GM10847 (cell line): Measurements from ENCODE around the gene LZTS2.

Experiments
- POLR2A ChIP-seq: IDR thresholded peaks from 2 replicates; pipeline ENCODE4 v1.6.1; 2011; ENCODE audit not compliant: insufficient read length; ENCODE audit errors: extremely low read depth

Gene LZTS2

DNA sequence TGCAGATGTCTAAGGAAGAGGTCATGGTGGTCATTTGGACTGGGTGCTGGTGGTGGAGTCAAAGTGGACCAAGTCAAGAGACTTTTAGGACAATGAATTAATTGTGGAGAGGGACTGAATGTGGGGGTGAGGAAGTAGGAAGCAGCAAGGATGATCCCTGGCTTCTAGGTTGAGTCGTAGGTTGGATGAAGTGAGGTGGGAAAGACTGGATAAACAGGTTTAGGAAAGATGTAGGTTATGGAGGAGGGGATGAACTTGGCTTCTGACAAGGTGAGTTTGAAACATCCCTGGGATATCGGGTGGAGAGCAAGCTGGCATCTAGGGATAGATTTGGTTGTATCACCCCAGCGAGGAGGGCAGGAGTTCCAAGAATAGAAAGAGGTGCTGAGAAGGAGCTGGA lies 22.7 kb upstream of the LZTS2 start:
- no peak for TF ChIP-seq POLR2A

DNA sequence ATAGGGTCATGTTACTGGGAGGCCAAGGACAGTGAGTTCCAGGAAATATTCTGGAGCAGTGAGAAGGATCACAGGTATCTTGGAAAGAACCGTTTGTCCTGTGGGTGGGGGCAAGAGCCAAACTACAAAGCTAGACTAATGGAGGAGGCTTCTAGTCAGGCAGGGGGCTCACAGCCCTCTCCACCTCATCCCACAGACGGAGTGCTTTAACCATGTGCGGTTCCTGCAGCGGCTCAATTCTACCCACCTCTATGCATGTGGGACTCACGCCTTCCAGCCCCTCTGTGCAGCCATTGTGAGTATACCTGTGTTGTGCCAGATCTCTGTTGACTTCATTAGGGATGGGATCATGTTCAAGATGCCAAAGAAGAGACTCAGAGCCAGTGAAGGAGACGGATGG lies 22.2 kb upstream of the LZTS2 start:
- TF ChIP-seq POLR2A = no peak

GRCh38 chr10:100978121-100978900 lies 21.3 kb upstream of the LZTS2 start:
- TF ChIP-seq POLR2A = no peak

GRCh38 chr10:100978901-100979195 lies 20.8 kb upstream of the LZTS2 start:
- TF ChIP-seq POLR2A = no peak

- no peak for TF ChIP-seq POLR2A
These were observed 19.8 kb upstream of the LZTS2 start for GRCh38 chr10:100979791-100980272.

- no peak for TF ChIP-seq POLR2A
These were observed 19.3 kb upstream of the LZTS2 start for GRCh38 chr10:100980311-100980710.

DNA sequence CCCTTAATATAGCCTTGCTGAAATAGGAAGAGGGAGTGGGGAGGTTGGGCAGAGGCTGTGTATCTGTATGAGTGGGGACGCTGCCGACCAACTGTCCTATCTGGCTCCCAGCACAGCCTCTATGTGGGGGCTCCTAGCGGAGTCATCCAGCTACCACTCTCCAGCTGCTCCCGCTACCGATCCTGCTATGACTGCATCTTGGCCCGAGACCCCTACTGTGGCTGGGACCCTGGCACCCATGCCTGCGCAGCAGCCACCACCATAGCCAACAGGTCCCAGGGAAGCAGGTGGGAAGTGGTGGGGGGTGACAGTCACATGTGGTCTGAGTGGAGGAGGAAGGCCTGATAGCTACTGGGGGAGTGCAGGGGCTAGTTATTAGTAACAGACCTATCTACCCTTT lies 18.9 kb upstream of the LZTS2 start:
- no peak for TF ChIP-seq POLR2A

GRCh38 chr10:100981178-100981772 lies 18.3 kb upstream of the LZTS2 start:
- no peak for TF ChIP-seq POLR2A

DNA sequence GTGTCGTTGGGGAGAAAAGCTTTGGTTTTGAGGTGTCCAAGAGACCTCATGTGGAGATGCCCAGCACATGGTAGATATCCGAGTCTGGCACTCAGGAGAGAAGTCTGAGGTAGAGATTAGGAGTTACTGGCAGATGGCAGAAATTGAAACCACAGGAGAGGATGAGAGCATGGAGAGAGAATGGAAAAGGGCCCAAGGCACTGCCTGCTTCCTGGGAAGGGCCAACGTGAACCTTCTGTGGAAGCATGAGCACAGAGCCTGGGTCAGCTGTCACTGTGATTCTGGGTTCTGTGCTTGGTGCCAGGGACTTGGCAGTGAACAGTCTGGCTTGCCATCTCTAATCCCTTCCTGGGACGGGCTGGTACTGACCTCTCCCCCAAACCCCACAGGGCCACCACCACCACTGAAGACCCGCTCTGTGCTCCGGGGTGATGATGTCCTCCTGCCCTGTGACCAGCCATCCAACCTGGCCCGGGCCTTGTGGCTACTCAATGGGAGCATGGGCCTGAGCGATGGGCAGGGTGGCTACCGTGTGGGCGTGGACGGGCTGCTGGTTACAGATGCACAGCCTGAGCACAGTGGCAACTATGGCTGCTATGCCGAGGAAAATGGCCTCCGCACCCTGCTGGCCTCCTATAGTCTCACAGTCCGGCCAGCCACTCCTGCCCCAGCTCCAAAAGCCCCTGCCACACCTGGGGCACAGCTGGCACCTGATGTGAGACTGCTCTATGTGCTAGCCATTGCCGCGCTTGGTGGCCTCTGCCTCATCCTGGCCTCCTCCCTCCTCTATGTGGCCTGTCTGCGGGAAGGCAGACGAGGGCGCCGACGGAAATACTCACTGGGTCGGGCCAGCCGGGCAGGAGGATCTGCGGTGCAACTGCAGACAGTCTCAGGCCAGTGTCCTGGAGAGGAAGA lies 16.4 kb upstream of the LZTS2 start:
- TF ChIP-seq POLR2A = no peak

GRCh38 chr10:100983868-100984671 lies 15.5 kb upstream of the LZTS2 start:
- TF ChIP-seq POLR2A = no peak

DNA sequence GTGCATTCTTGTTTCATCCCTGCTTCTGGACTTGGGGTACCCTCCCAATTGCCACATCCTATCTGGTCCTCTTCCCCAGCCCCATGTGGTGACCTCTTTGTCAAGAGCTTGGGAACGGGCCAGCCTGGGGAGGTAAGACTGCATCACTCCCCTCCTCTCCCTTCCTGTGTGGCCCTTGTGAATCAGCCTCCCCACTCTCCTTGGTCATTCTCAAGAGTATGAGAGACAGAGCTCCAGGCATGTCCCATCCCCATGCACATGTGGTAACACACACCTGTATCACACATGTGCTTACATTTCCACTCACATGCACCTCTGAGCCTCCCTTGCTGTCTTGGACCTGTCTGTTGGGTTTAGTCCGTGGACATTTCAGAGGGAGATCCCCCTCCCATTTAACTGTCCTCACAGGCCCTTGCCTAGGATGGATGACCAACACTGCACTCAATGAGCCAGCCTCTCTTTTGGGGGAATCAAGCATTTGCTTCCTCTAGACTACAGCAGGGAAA lies 14.9 kb upstream of the LZTS2 start:
- TF ChIP-seq POLR2A = no peak

GRCh38 chr10:100985336-100985735 lies 14.3 kb upstream of the LZTS2 start:
- TF ChIP-seq POLR2A = no peak

GRCh38 chr10:100986623-100986951 lies 13.0 kb upstream of the LZTS2 start:
- no peak for TF ChIP-seq POLR2A

DNA sequence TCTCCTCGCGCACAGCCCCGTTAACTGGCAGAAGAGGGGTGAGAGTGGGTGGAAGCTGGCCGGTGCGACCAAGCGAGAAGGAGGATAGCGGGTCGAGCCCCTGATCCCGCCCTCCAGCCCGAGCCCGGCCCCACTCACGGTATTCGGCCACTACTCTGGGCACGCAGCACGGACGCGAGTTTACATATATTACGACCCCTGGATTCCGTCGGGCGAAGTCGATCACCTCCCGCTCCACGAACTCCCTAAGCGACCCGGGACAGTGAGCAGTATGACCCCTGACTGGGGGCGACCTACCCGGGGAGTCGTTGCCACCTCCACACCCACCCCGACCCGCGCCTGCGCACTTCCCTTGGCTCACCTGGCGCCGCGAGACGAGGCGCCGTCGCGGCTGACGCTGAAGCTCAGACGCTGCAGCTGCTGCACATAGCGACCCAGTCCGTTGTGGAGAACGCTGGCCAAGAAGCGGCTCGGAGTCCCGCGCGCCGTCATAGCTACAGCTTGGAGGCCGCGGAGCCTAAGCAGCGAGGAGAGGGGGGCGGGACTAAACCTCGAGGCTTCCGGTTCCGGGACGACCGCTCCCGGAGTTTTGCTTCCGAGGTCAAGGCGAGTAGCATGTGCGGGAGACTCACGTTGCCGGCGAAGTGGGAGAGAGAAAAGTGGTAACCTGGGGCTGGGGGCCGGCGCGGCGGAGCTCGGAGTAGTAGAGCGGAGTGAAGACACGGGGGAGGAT lies 12.5 kb upstream of the LZTS2 start, which contains the start of the genes MRPL43 and TWNK:
TSS of gene MRPL43 (minus strand) at position 546 of the 733 bp plus-strand sequence. CDS start at position 492, 54 bp downstream.
TSS of gene TWNK (plus strand) at position 592 of the 733 bp plus-strand sequence. CDS start 668 bp downstream, outside the sequence.
- TF ChIP-seq POLR2A = peak; percentile 73

- no peak for TF ChIP-seq POLR2A
These were observed 11.9 kb upstream of the LZTS2 start for GRCh38 chr10:100987685-100988049.

DNA sequence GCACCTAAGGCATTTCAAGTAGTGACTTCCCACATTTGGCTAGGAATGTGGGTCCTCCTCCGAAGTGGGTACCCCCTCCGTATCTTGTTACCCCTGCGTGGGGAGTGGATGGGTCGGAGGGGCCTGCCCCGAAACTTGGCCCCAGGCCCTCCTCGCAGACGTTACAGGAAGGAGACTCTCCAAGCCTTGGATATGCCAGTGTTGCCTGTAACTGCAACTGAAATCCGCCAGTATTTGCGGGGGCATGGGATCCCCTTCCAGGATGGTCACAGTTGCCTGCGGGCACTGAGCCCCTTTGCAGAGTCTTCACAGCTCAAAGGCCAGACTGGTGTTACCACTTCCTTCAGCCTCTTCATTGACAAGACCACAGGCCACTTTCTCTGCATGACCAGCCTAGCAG lies 11.4 kb upstream of the LZTS2 start:
- TF ChIP-seq POLR2A = no peak
